Testis (tissue), 2 donors: ENCODE measurements around the gene MYRF.

ENCODE experiments used
- CTCF ChIP-seq, 3 experiments: fragments of 450-650 bp in 2 of 3; fragments of 200-600 bp in 1 of 3; sonication (generic) in 1 of 3; IDR thresholded peaks; one replicate each; pipeline ENCODE4 v1.5.1; 2016 to 2019; ENCODE audit warnings: antibody characterized with exemption in 3 of 3, mild to moderate bottlenecking in 2 of 3, moderate library complexity in 1 of 3
- POLR2A ChIP-seq: fragments of 450-650 bp; IDR thresholded peaks from one replicate; pipeline ENCODE4 v1.6.1; 2017; ENCODE audit warnings: antibody characterized with exemption, mild to moderate bottlenecking, moderate library complexity

- TF ChIP-seq CTCF (IDR thresholded peaks at IDR 0.05) (no peak), POLR2A (no peak)
Measured at GRCh38 chr11:61709572-61709971, 42.9 kb upstream of the MYRF start.
